Measurements from ENCODE around the gene KCNT2. TPM values are rescaled to one million over a fixed set of nuclear protein-coding genes. Genes with fewer than 3 reads are reported as not detected.
"Not testable (repeated sequence)": the region's sequence is repeated elsewhere in the genome, so short reads cannot be mapped to it uniquely, and the experiment has no call there.

The KCNT2 gene
- total RNA-seq, 4 donors from 2014 or later, result 0.35 to 2.3 (median 0.91) TPM; not detected in 1

DNA sequence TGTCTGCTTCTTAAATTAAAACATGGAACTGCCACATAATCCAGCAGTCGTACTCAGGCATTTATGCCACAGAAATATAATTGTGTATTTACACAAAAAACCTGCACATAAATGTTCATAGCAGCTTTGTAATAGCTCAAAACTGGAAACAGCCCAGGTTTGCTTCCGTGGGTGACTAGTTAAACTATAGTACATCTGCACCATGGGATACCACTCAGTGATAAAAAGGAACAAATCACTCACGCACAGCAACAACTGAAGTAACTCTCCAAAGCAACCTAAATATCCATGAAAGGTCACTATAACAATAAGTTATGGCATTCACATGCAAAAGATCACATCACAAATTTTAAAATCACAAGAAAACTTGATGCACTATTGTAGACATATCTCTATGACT, 64.4 kb downstream of the KCNT2 start:
- no peaks in the 10 kb centered on the region for H3K9me3 ChIP-seq
- no peaks in the 10 kb centered on the region for H3K36me3 ChIP-seq
- H3K27ac ChIP-seq, result no peak overlapping the region
- DNase-seq, result no peak
- 66 to 73% methylated on average over 3 of the region's 3 CpGs for WGBS, 2 donors
- intact Hi-C loops (cut with DNase I), result no loop called here
- no peaks in the 10 kb centered on the region for H3K27me3 ChIP-seq
- H3K4me3 ChIP-seq, result no peak overlapping the region
- H3K4me1 ChIP-seq, result no peaks in the 10 kb centered on the region
- TF ChIP-seq, protein P1, sequence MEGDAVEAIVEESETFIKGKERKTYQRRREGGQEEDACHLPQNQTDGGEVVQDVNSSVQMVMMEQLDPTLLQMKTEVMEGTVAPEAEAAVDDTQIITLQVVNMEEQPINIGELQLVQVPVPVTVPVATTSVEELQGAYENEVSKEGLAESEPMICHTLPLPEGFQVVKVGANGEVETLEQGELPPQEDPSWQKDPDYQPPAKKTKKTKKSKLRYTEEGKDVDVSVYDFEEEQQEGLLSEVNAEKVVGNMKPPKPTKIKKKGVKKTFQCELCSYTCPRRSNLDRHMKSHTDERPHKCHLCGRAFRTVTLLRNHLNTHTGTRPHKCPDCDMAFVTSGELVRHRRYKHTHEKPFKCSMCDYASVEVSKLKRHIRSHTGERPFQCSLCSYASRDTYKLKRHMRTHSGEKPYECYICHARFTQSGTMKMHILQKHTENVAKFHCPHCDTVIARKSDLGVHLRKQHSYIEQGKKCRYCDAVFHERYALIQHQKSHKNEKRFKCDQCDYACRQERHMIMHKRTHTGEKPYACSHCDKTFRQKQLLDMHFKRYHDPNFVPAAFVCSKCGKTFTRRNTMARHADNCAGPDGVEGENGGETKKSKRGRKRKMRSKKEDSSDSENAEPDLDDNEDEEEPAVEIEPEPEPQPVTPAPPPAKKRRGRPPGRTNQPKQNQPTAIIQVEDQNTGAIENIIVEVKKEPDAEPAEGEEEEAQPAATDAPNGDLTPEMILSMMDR (IDR thresholded peaks at IDR 0.05), result no peak

DNA sequence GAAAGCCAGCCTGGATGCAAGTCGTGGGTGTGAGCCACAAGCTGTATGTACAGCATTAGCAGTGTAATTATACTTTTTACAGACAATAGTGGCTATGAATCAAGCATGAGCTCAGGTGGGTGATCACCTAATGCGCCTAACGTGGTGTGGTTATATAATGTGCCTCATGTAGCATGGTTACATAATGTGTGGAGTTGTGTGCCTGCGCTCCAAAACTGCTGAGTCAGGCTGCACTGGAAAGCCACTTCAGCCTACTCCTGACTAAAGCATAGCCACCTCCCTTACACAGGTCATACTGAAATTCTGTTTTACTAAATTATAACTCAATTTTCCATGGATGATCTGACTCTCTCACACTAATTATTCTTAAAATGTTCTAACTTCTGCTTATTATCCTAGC, 69.8 kb downstream of the KCNT2 start:
- no peak overlapping the region for H3K4me3 ChIP-seq
- no peak for TF ChIP-seq POLR2A (IDR thresholded peaks at IDR 0.05)
- TF ChIP-seq, protein P1 (IDR thresholded peaks at IDR 0.05), result no peak
- H3K4me1 ChIP-seq, result no peaks in the 10 kb centered on the region
- H3K27me3 ChIP-seq, result no peaks in the 10 kb centered on the region
- intact Hi-C loops (cut with DNase I), result no loop called here
- DNase-seq, result no peak
- H3K27ac ChIP-seq, result no peak overlapping the region
- H3K36me3 ChIP-seq, result no peaks in the 10 kb centered on the region
- peaks cover 0 to 7% (median 0%) of the 10 kb centered on the region in 3 donors for H3K9me3 ChIP-seq
- 78 to 82% methylated on average over 4 of the region's 4 CpGs for WGBS, 2 donors

DNA sequence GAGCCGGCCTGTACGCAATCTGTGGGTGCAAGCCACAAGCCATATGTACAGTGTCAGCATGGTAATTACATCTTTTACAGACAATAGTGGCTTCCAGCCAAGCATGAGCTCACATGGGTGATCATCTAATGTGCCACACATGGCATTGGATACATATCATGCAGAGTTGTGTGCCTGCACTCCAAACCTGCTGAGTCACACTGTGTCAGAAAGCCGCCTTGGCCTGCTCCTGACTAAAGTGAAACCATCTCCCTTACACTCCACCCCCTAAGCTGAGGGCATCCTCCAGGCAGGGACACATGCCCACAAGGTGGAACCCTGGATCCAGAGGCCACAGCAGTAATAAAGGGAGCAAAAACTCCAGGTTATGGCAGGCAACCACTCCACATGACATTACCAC, 72.5 kb downstream of the KCNT2 start:
- intact Hi-C loops (cut with DNase I), result no loop called here
- Histone ChIP-seq H3K27me3 (no peaks in the 10 kb centered on the region), H3K9me3 (peaks cover 0 to 7% (median 0%) of the 10 kb centered on the region in 3 donors), H3K36me3 (no peaks in the 10 kb centered on the region), H3K4me1 (peaks cover 0 to 5% (median 0%) of the 10 kb centered on the region in 3 donors), H3K27ac (no peak overlapping the region), H3K4me3 (no peak overlapping the region)
- TF ChIP-seq, protein P1 (IDR thresholded peaks at IDR 0.05), result no peak
- TF ChIP-seq POLR2A (IDR thresholded peaks at IDR 0.05), result no peak
- DNase-seq, result no peak
- 33 to 44% methylated on average over 2 to 3 of the region's 3 CpGs for WGBS, 2 donors

DNA sequence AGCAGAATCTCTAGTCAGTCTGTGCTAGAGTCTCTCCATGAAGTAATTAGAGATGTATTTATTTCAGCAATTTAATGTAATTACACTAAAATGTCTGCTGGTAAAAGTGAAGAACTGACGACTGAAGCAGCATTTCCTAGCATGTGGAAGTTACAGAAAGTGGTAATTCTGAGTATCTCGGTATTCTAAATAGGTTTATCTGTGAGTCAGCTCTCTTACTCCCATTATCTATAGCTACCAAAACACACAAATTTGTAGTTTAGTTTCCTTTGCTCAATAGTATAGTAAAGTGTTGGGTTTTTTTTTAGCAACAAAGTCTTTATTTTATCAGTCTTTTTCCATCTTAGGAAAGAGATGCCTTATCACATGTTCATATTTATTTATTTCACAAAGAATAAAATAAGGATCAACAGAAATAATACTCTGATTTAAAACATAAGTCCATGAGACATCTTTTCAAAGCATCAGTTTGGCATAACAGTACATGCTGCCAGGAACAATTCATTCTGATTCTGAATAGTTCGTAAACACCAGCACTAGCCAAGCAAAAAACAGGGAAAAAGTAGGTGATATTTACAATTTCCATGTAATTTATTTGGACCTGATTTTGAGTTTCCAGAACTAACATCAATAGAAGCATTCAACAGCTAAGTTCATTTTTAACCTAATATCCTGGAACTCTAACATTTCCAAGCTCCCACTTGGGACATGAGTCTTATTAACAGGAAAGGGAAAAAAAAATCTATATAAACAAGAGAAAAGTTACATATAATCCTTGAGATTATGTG, 76.3 kb downstream of the KCNT2 start:
- intact Hi-C loops (cut with DNase I), result no loop called here
- no peak for DNase-seq
- WGBS, 2 donors, result 60 to 66% methylated on average over 3 of the region's 3 CpGs

DNA sequence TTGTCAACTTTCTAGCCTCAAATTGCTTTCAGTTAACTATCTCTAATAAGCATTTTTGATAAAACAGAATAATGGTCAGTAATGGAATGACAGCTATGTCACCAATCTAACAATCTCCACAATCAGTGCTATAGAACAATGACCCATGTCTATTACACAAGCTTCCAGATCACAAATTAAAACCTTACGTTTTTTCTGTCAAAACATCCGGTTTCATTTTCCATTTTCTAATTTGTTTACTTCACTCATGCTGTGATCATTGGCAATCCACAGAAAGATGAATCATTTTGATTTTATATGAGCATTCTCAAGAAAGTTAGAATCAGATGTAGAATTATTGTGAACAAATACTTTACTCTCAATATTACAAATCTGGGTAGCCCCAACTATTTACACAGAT, 80.3 kb downstream of the KCNT2 start:
- 43 to 44% methylated on average over 2 of the region's 2 CpGs for WGBS, 2 donors
- intact Hi-C loops (cut with DNase I), result no loop called here

More for the DNA sequence above, 76.3 kb downstream of the KCNT2 start:
- no peak overlapping the region for H3K4me3 ChIP-seq
- H3K4me1 ChIP-seq, result peaks cover 0 to 5% (median 0%) of the 10 kb centered on the region in 3 donors
- TF ChIP-seq, protein P1 (IDR thresholded peaks at IDR 0.05), result no peak
- TF ChIP-seq POLR2A (IDR thresholded peaks at IDR 0.05), result no peak
- H3K27me3 ChIP-seq, result no peaks in the 10 kb centered on the region
- peaks cover 0 to 7% (median 0%) of the 10 kb centered on the region in 3 donors for H3K9me3 ChIP-seq
- no peaks in the 10 kb centered on the region for H3K36me3 ChIP-seq
- H3K27ac ChIP-seq, result peak overlapping the region in 3 of 4 donors; percentile 41 to 58 (median 46)

DNA sequence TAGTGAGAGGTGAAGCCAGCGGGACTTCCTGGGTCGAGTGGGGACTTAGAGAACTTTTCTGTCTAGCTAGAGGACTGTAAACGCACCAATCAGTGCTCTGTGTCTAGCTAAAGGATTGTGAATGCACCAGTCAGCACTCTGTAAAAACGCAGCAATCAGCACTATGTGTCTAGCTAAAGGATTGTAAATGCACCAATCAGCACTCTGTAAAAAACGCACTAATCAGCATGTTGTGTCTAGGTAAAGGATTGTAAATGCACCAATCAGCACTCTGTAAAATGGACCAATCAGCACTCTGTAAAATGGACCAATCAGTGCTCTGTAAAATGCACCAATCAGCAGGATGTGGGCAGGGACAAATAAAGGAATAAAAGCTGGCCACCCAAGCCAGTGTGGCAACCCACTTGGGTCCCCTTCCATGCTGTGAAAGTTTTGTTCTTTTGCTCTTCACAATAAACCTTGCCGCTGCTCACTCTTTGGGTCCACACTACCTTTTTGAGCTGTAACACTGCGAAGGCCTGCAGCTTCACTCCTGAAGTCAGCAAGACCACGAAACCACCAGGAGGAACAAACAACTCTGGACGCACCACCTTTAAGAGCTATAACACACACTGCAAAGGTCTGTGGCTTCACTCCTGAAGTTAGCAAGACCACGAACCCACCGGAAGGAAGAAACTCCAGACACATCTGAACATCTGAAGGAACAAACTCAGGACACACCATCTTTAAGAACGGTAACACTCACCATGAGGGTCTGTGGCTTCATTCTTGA, 85.5 kb downstream of the KCNT2 start:
- intact Hi-C loops (cut with DNase I); H3K27ac ChIP-seq; DNase-seq; H3K4me3 ChIP-seq; H3K36me3 ChIP-seq; H3K4me1 ChIP-seq; H3K9me3 ChIP-seq; H3K27me3 ChIP-seq: not testable (repeated sequence)
- WGBS, 2 donors, result 75 to 84% methylated on average over 9 to 12 of the region's 12 CpGs

More for the DNA sequence above, 80.3 kb downstream of the KCNT2 start:
- Histone ChIP-seq H3K36me3 (no peaks in the 10 kb centered on the region), H3K27ac (no peak overlapping the region), H3K9me3 (no peaks in the 10 kb centered on the region), H3K4me1 (peaks cover 0 to 5% (median 0%) of the 10 kb centered on the region in 3 donors), H3K27me3 (no peaks in the 10 kb centered on the region), H3K4me3 (no peak overlapping the region)
- DNase-seq, result no peak
- no peak for TF ChIP-seq POLR2A (IDR thresholded peaks at IDR 0.05)
- TF ChIP-seq, protein P1 (IDR thresholded peaks at IDR 0.05), result no peak

Data from esophagus squamous epithelium (tissue), 5 donors.